ENCODE data around the gene INTS1. TPM values are rescaled to one million over a fixed set of nuclear protein-coding genes. Genes with fewer than 3 reads are reported as not detected.

Gene INTS1
- total and polyA plus RNA-seq, 11 donors, result 35.5 to 67.4 (median 45.3) TPM

DNA sequence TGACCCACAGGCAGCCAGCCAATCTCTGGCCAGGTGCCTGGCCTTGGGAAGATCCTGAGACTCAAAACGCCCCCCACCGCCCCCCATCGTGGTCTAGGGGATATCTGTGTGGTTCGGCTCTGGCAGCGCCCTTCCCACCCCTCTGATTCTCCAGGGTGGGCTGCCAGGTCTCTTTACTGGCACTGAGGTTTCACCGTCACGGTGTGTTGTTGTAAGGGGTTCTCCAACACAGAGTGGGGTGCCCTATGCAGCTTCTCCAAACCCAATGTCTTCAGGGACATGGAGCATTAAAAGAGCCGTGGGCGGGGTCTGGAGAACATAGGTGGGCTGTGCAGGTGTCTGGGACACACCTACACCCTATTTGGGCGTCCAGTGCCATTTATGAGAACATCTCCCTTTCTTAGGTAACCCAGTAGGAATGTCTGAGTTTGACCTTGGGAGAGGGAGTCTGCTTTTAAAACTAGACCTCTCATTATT lies 27.8 kb upstream of the INTS1 start:
- no peak for ATAC-seq
- Histone ChIP-seq H3K27ac (peak overlapping the region; percentile 90 to 100 (median 96)), H3K36me3 (peaks cover 0 to 13% (median 0%) of the 10 kb centered on the region in 9 donors), H3K9me3 (no peaks in the 10 kb centered on the region), H3K4me1 (peaks cover 18 to 63% (median 46%) of the 10 kb centered on the region in 12 donors), H3K27me3 (no peaks in the 10 kb centered on the region), H3K4me3 (peak overlapping the region; percentile 39 to 94 (median 66))
- 34 to 45% (median 37%) methylated on average over 5 to 10 of the region's 10 CpGs for WGBS, 4 donors
- DNase-seq, result no peak
- intact Hi-C loops (cut with DNase I), result loop anchor here in 2 of 10 donors (5.0 kb wide), 2 partner anchors 35 to 40 kb away; partner anchors contain the start of gene PSMG3 (in 1 of the 2)
- TF ChIP-seq POLR2A (IDR thresholded peaks at IDR 0.05), result no peak
- TF ChIP-seq, protein P1, sequence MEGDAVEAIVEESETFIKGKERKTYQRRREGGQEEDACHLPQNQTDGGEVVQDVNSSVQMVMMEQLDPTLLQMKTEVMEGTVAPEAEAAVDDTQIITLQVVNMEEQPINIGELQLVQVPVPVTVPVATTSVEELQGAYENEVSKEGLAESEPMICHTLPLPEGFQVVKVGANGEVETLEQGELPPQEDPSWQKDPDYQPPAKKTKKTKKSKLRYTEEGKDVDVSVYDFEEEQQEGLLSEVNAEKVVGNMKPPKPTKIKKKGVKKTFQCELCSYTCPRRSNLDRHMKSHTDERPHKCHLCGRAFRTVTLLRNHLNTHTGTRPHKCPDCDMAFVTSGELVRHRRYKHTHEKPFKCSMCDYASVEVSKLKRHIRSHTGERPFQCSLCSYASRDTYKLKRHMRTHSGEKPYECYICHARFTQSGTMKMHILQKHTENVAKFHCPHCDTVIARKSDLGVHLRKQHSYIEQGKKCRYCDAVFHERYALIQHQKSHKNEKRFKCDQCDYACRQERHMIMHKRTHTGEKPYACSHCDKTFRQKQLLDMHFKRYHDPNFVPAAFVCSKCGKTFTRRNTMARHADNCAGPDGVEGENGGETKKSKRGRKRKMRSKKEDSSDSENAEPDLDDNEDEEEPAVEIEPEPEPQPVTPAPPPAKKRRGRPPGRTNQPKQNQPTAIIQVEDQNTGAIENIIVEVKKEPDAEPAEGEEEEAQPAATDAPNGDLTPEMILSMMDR (IDR thresholded peaks at IDR 0.05), result no peak

GRCh38 chr7:1531263-1531978 lies 27.2 kb upstream of the INTS1 start:
- Histone ChIP-seq H3K36me3 (peaks cover 0 to 13% (median 0%) of the 10 kb centered on the region in 9 donors), H3K9me3 (no peaks in the 10 kb centered on the region), H3K4me1 (peaks cover 14 to 60% (median 40%) of the 10 kb centered on the region in 12 donors), H3K27ac (peak overlapping the region; percentile 90 to 100 (median 96)), H3K27me3 (no peaks in the 10 kb centered on the region), H3K4me3 (peak overlapping the region; percentile 39 to 94 (median 66))
- 4 to 10% (median 6%) methylated on average over 19 to 55 of the region's 55 CpGs for WGBS, 4 donors
- TF ChIP-seq, protein P1 (IDR thresholded peaks at IDR 0.05), result no peak
- no peak for TF ChIP-seq POLR2A (IDR thresholded peaks at IDR 0.05)
- peak in 4 of 5 donors; percentile 50 to 78 (median 52) for DNase-seq
- ATAC-seq, result peak in 3 of 4 donors; percentile 0 to 4 (median 2)
- intact Hi-C loops (cut with DNase I), result loop anchor here in 2 of 10 donors (5.0 kb wide), 2 partner anchors 36 to 41 kb away; partner anchors contain the start of gene PSMG3 (in 1 of the 2)

GRCh38 chr7:1530946-1531262 lies 26.7 kb upstream of the INTS1 start:
- WGBS, 4 donors, result 0 to 1% (median 1%) methylated on average over 15 to 45 of the region's 45 CpGs; no CpG with 5 or more reads in 1 of the 4 donors
- peak overlapping the region; percentile 39 to 94 (median 66) for H3K4me3 ChIP-seq
- DNase-seq, result no peak
- H3K27me3 ChIP-seq, result no peaks in the 10 kb centered on the region
- peaks cover 0 to 11% (median 0%) of the 10 kb centered on the region in 9 donors for H3K36me3 ChIP-seq
- H3K9me3 ChIP-seq, result no peaks in the 10 kb centered on the region
- intact Hi-C loops (cut with DNase I), result loop anchor here in 3 of 10 donors (1.0 to 5.0 kb wide), 3 partner anchors 27 to 41 kb away; partner anchors contain the start of genes INTS1 (in 1 of the 3) and PSMG3 (in 1 of the 3)
- no peak for ATAC-seq
- no peak for TF ChIP-seq POLR2A (IDR thresholded peaks at IDR 0.05)
- TF ChIP-seq, protein P1 (IDR thresholded peaks at IDR 0.05), result no peak
- H3K4me1 ChIP-seq, result peaks cover 10 to 56% (median 35%) of the 10 kb centered on the region in 12 donors
- peak overlapping the region; percentile 90 to 100 (median 96) for H3K27ac ChIP-seq

Data from heart left ventricle (tissue), 16 donors.